IMR-90 (cell line): ENCODE measurements around the gene KCNE5.

ENCODE experiments used
- CEBPB ChIP-seq: IDR thresholded peaks from 2 replicates; pipeline ENCODE4 v1.6.1; 2012; ENCODE audit warnings: low read depth, low read length, improper control_type of control experiment
- CTCF ChIP-seq: conservative IDR thresholded peaks from 2 replicates; pipeline ENCODE4 v1.5.1; 2012; ENCODE audit warnings: mild to moderate bottlenecking, low read depth, low read length, improper control_type of control experiment
- MAZ ChIP-seq: IDR thresholded peaks from 2 replicates; pipeline ENCODE4 v1.6.1; 2012; ENCODE audit warnings: low read depth, mild to moderate bottlenecking, low read length, improper control_type of control experiment, moderate library complexity, borderline replicate concordance
- MXI1 ChIP-seq: IDR thresholded peaks from 2 replicates; pipeline ENCODE4 v1.6.1; 2012; ENCODE audit warnings: low read depth, mild to moderate bottlenecking, low read length, moderate library complexity, borderline replicate concordance
- NFE2L2 ChIP-seq: fragments of 150-350 bp; IDR thresholded peaks from 2 replicates; pipeline ENCODE4 v1.6.1; 2016; ENCODE audit warnings: low read depth, mild to moderate bottlenecking, low read length
- POLR2A ChIP-seq: IDR thresholded peaks from 2 replicates; pipeline ENCODE4 v1.6.1; 2012; ENCODE audit warnings: mild to moderate bottlenecking, low read depth, low read length
- RAD21 ChIP-seq: IDR thresholded peaks from 2 replicates; pipeline ENCODE4 v1.6.1; 2012; ENCODE audit warnings: low read length, improper control_type of control experiment
- RFX5 ChIP-seq: IDR thresholded peaks from 2 replicates; pipeline ENCODE4 v1.8.0; 2012; ENCODE audit warnings: low read depth, mild to moderate bottlenecking, low read length, moderate library complexity
- SMC3 ChIP-seq: fragments of 150-350 bp; IDR thresholded peaks from 2 replicates; pipeline ENCODE4 v1.6.1; 2016; ENCODE audit warnings: low read depth, mild to moderate bottlenecking, antibody characterized with exemption, low read length, moderate library complexity
- USF2 ChIP-seq: fragments of 150-350 bp; IDR thresholded peaks from 2 replicates; pipeline ENCODE4 v1.6.1; 2017; ENCODE audit warnings: mild to moderate bottlenecking, antibody characterized with exemption, low read length, low read depth

- peak; percentile 41 for TF ChIP-seq CTCF
- TF ChIP-seq NFE2L2 = no peak
- TF ChIP-seq CEBPB = no peak
- TF ChIP-seq MAZ = no peak
- TF ChIP-seq POLR2A = no peak
- TF ChIP-seq SMC3 = 0 out of 2 replicates have a peak, but pooled peaks have one; percentile 8
- TF ChIP-seq RAD21 = no peak
- TF ChIP-seq USF2 = no peak
- TF ChIP-seq MXI1 = no peak
- TF ChIP-seq RFX5 = no peak
Observed at GRCh38 chrX:109635146-109635545, 10.2 kb upstream of the KCNE5 start.
